Neural cell (in vitro differentiated cells): Measurements from ENCODE around the gene CDO1. TPM values are rescaled to one million over a fixed set of nuclear protein-coding genes. Genes with fewer than 3 reads are reported as not detected.

ENCODE experiments used
- H2AFZ ChIP-seq: fragments of 200-600, 300-800 bp; sonication (generic), shearing (Covaris generic); 2 replicates; pipeline ENCODE4 v1.6.0; 2014; ENCODE audit warnings: low read depth, mild to moderate bottlenecking, antibody characterized with exemption, low read length, moderate library complexity
- H3F3A ChIP-seq: fragments of 200-600 bp; shearing (Covaris generic); 2 replicates; pipeline ENCODE4 v1.6.1; 2016; ENCODE audit warnings: mild to moderate bottlenecking, moderate library complexity, mixed read lengths, antibody characterized with exemption, low read length; ENCODE audit not compliant: insufficient read depth, poor library complexity, severe bottlenecking
- H3K27ac ChIP-seq: fragments of 200-600, 300-800 bp; sonication (generic), shearing (Covaris generic); 2 replicates; pipeline ENCODE4 v1.5.1; 2014; ENCODE audit warnings: mild to moderate bottlenecking, low read length, moderate library complexity
- H3K27me3 ChIP-seq: fragments of 300-800, 200-600 bp; sonication (generic), shearing (Covaris generic); 2 replicates; pipeline ENCODE4 v1.6.0; 2014; ENCODE audit warnings: mild to moderate bottlenecking, low read depth, low read length, moderate library complexity; ENCODE audit not compliant: insufficient read depth
- H3K36me3 ChIP-seq: fragments of 300-800, 200-600 bp; sonication (generic), shearing (Covaris generic); 2 replicates; pipeline ENCODE4 v1.5.1; 2014; ENCODE audit warnings: mild to moderate bottlenecking, antibody characterized with exemption, low read length, moderate library complexity; ENCODE audit not compliant: insufficient read depth
- H3K4me2 ChIP-seq: fragments of 300-800, 200-600 bp; sonication (generic), shearing (Covaris generic); 2 replicates; pipeline ENCODE4 v1.6.0; 2014; ENCODE audit warnings: mild to moderate bottlenecking, low read length
- H3K4me3 ChIP-seq: fragments of 300-800, 200-600 bp; sonication (generic), shearing (Covaris generic); 2 replicates; pipeline ENCODE4 v1.5.1; 2014; ENCODE audit warnings: mild to moderate bottlenecking, low read length, moderate library complexity
- H3K79me2 ChIP-seq: fragments of 200-600 bp; shearing (Covaris generic); replicated peaks from 2 replicates; pipeline ENCODE4 v1.6.0; 2014; ENCODE audit warnings: mild to moderate bottlenecking, low read length, moderate library complexity; ENCODE audit not compliant: insufficient read depth
- H3K9ac ChIP-seq: fragments of 300-800, 200-600 bp; sonication (generic), shearing (Covaris generic); 2 replicates; pipeline ENCODE4 v1.6.1; 2016; ENCODE audit warnings: mild to moderate bottlenecking, low read length, mixed read lengths
- H3K9me2 ChIP-seq: fragments of 200-600 bp; shearing (Covaris generic); 2 replicates; pipeline ENCODE4 v1.6.1; 2016; ENCODE audit warnings: mild to moderate bottlenecking, low read length, mixed read lengths; ENCODE audit not compliant: insufficient read depth
- H3K9me3 ChIP-seq: fragments of 200-600, 300-800 bp; sonication (generic), shearing (Covaris generic); 2 replicates; pipeline ENCODE4 v1.6.1; 2016; ENCODE audit warnings: mild to moderate bottlenecking, mixed run types, low read length, moderate library complexity, mixed read lengths
- H4K20me1 ChIP-seq: fragments of 200-600 bp; shearing (Covaris generic); 2 replicates; pipeline ENCODE4 v1.6.1; 2016; ENCODE audit warnings: mild to moderate bottlenecking, mixed run types; ENCODE audit not compliant: insufficient read depth
- CTCF ChIP-seq: fragments of 450-650 bp; IDR thresholded peaks from 2 replicates; pipeline ENCODE4 v1.5.1; 2014; ENCODE audit warnings: antibody characterized with exemption, mild to moderate bottlenecking, moderate library complexity; ENCODE audit not compliant: poor library complexity, severe bottlenecking
- EP300 ChIP-seq: fragments of 450-650 bp; conservative IDR thresholded peaks from 2 replicates; pipeline ENCODE4 v1.6.1; 2014; ENCODE audit warnings: antibody characterized with exemption, mild to moderate bottlenecking, moderate library complexity; ENCODE audit not compliant: poor library complexity, severe bottlenecking
- EZH2 ChIP-seq: fragments of 200-600, 300-800 bp; shearing (Covaris generic), sonication (generic); IDR thresholded peaks from 2 replicates; pipeline ENCODE4 v1.6.1; 2014; ENCODE audit warnings: antibody characterized with exemption, low read length, borderline replicate concordance, mild to moderate bottlenecking; ENCODE audit not compliant: insufficient read depth, poor library complexity, severe bottlenecking
- MXI1 ChIP-seq: fragments of 450-650 bp; conservative IDR thresholded peaks from 2 replicates; pipeline ENCODE4 v1.6.1; 2014; ENCODE audit warnings: antibody characterized with exemption, mild to moderate bottlenecking; ENCODE audit not compliant: poor library complexity, severe bottlenecking
- POLR2AphosphoS5 ChIP-seq: IDR thresholded peaks from 2 replicates; pipeline ENCODE4 v1.6.1; 2012
- RAD21 ChIP-seq: fragments of 450-650 bp; conservative IDR thresholded peaks from 2 replicates; pipeline ENCODE4 v1.6.1; 2014; ENCODE audit warnings: antibody characterized with exemption, mild to moderate bottlenecking, moderate library complexity
- REST ChIP-seq: IDR thresholded peaks from 2 replicates; pipeline ENCODE4 v1.6.1; 2012; ENCODE audit warnings: borderline replicate concordance
- SMC3 ChIP-seq: fragments of 450-650 bp; conservative IDR thresholded peaks from 2 replicates; pipeline ENCODE4 v1.6.1; 2014; ENCODE audit warnings: antibody characterized with exemption, mild to moderate bottlenecking, moderate library complexity; ENCODE audit not compliant: poor library complexity
- TAF1 ChIP-seq: IDR thresholded peaks from 2 replicates; pipeline ENCODE4 v1.6.1; 2012; ENCODE audit warnings: low read depth
- polyA plus RNA-seq: library from polyadenylated mRNA; depleted of rRNA; stranded (reverse); fragments of >200 nt; gene quantifications from 2 replicates; pipeline ENCODE4 v1.2.3, GENCODE V29; 2014

The CDO1 gene
- polyA plus RNA-seq, 1 donor from 2014 or later = 201 TPM

- H3K9me2 ChIP-seq = no peaks in the 10 kb centered on the region
- no peak overlapping the region for H3K9ac ChIP-seq
- H3K4me3 ChIP-seq = no peak overlapping the region
- H3K27me3 ChIP-seq = no peaks in the 10 kb centered on the region
- H3K79me2 ChIP-seq = no peaks in the 10 kb centered on the region
- H4K20me1 ChIP-seq = no peaks in the 10 kb centered on the region
- H3K9me3 ChIP-seq = no peaks in the 10 kb centered on the region
- H3F3A ChIP-seq = no peaks in the 10 kb centered on the region
- H2AFZ ChIP-seq = no peak overlapping the region
- TF ChIP-seq REST (no peak), CTCF (no peak), TAF1 (no peak), SMC3 (no peak), EZH2 (no peak), MXI1 (no peak), EP300 (no peak), RAD21 (no peak), POLR2AphosphoS5 (no peak)
- no peaks in the 10 kb centered on the region for H3K36me3 ChIP-seq
- no peak overlapping the region for H3K4me2 ChIP-seq
- H3K27ac ChIP-seq = no peak overlapping the region
Measured at GRCh38 chr5:115772731-115773475, 43.6 kb downstream of the CDO1 start.

GRCh38 chr5:115770466-115770865 is 46.0 kb downstream of the CDO1 start:
- no peak overlapping the region for H3K27ac ChIP-seq
- H3K27me3 ChIP-seq = no peaks in the 10 kb centered on the region
- H3K4me2 ChIP-seq = no peak overlapping the region
- no peaks in the 10 kb centered on the region for H3K9me3 ChIP-seq
- no peaks in the 10 kb centered on the region for H3F3A ChIP-seq
- no peak for TF ChIP-seq MXI1
- no peak for TF ChIP-seq RAD21
- TF ChIP-seq TAF1 = no peak
- TF ChIP-seq SMC3 = no peak
- TF ChIP-seq CTCF = no peak
- TF ChIP-seq EZH2 = no peak
- TF ChIP-seq POLR2AphosphoS5 = no peak
- no peak for TF ChIP-seq REST
- no peak for TF ChIP-seq EP300
- no peaks in the 10 kb centered on the region for H3K36me3 ChIP-seq
- H3K9me2 ChIP-seq = no peaks in the 10 kb centered on the region
- H2AFZ ChIP-seq = no peak overlapping the region
- H3K4me3 ChIP-seq = no peak overlapping the region
- no peak overlapping the region for H3K9ac ChIP-seq
- no peaks in the 10 kb centered on the region for H4K20me1 ChIP-seq
- no peaks in the 10 kb centered on the region for H3K79me2 ChIP-seq
